Amygdala (tissue), 56 donors: ENCODE measurements around the gene PGAP6.
"Not testable (repeated sequence)": the region's sequence is repeated elsewhere in the genome, so short reads cannot be mapped to it uniquely, and the experiment has no call there.

ENCODE experiments used
- DNase-seq, 56 donors: peaks; one replicate each; lab custom pipeline; 2025; lab: John Stamatoyannopoulos, UW

Gene PGAP6

GRCh38 chr16:381789-382717 lies at the start of gene PGAP6:
Gene PGAP6, minus strand, starts transcription at chr16:381978. Its CDS starts 157 bp downstream, at chr16:381821.
- DNase-seq: peak in 42 of 56 donors; percentile 22 to 82 (median 54)

- DNase-seq: no peak
Measured at GRCh38 chr16:430904-431303, 49.1 kb upstream of the PGAP6 start.

GRCh38 chr16:427250-427649 lies 45.5 kb upstream of the PGAP6 start:
- no peak for DNase-seq

DNA sequence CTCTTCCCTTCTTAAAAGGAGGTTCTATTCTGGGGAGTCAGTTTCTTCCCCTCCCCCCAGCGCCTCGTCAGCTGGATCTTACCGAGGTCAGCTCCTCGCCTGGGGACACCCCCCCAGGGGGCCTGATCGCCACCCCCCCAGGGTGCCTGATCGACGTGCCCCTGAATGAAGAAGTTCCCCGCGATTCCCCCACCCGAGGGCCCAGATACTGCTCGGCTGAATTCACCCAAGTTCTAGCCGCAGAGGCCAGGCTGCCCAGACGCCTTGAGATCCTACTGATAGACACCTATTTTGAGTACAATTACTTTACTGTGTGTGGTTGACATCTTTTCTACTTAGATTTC lies 45.1 kb upstream of the PGAP6 start:
- peak in 9 of 56 donors; percentile 6 to 33 (median 21) for DNase-seq

GRCh38 chr16:426115-426905 lies 44.5 kb upstream of the PGAP6 start:
- DNase-seq: peak in 5 of 56 donors; percentile 14 to 33 (median 17)

DNA sequence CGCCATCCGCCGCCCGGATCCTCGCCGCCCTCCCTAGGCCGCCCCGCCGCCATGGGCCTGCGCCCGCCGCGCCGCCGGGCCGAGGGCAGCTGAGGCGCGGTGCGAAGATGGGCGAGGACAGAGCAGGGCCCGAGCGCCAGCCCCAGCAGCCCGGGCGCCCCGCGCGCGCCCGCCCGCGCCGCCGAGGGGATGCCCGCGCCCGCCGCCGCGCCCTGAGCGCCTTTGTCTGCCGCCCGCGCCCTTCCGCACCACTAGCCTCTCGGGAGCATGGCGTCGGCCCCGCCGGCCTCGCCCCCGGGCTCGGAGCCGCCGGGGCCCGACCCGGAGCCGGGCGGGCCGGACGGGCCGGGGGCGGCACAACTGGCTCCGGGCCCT lies 43.9 kb upstream of the PGAP6 start:
- no peak for DNase-seq

DNA sequence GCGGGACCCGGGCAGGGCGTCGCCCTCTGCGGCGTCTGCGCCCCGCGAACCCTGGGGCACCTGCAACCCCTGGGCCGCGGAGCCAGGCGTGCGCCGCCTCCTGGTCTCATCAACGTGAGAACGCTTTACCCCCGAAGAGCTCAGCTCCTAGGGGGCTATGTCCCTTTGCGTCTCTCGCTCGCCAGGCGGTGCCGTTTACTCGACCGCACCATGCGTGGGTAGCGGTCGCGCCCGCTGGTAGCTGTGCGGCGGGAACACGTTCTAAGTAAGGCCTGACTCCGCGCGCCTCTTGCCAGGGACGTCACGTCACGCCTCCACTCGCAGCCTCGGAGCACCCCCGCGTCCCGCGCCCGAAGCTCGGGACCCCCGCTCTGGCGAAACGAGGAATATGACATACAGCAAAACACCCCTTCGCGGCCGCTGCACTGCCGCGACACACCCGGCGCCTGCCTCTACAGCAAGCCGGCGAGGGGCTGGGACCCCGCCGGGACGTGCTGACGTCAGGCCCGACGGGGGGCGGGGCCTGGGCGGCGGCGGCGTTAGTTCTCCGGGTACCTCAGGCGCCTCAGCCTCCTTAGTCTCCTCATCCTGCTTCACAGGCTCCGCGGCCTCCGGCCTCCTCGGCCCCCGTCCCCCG lies 43.4 kb upstream of the PGAP6 start, which contains the start of gene RAB11FIP3:
TSS of gene RAB11FIP3 (plus strand) at position 568 of the 637 bp plus-strand sequence. CDS start 358 bp downstream, outside the sequence.
- peak in 55 of 56 donors; percentile 21 to 94 (median 78) for DNase-seq

DNA sequence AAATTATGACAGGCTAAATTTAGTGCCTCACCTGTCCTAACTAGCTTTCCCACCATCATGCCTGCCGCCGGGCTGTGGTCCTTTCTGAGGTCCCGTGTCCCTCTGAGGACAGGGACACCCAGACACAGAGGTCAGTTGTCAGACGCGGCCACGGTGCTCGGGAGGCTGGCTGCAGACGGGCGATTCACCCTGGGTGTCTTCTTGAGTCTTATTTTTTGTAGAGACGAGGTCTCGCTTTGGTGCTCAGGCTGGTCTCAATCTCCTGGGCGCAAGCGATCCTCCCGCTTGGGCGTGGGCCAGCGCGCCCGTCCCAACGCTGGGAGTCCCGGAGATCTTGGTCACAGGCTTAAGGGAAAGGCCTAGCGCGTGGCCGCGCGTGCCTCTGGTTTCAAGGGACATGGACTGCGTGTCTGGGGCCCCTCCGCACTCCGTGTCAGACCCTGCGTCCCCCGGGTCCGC lies 42.9 kb upstream of the PGAP6 start:
- peak in 21 of 56 donors; percentile 20 to 74 (median 55) for DNase-seq

GRCh38 chr16:424033-424622 lies 42.4 kb upstream of the PGAP6 start:
- peak in 38 of 56 donors; percentile 6 to 83 (median 46) for DNase-seq

GRCh38 chr16:422179-422578 lies 40.4 kb upstream of the PGAP6 start:
- not testable (repeated sequence) for DNase-seq

- not testable (repeated sequence) for DNase-seq
Measured at GRCh38 chr16:415170-415498, 33.4 kb upstream of the PGAP6 start.

GRCh38 chr16:414395-415169 lies 32.8 kb upstream of the PGAP6 start:
- no peak for DNase-seq

- no peak for DNase-seq
Measured at GRCh38 chr16:411576-412265, 29.9 kb upstream of the PGAP6 start.

DNA sequence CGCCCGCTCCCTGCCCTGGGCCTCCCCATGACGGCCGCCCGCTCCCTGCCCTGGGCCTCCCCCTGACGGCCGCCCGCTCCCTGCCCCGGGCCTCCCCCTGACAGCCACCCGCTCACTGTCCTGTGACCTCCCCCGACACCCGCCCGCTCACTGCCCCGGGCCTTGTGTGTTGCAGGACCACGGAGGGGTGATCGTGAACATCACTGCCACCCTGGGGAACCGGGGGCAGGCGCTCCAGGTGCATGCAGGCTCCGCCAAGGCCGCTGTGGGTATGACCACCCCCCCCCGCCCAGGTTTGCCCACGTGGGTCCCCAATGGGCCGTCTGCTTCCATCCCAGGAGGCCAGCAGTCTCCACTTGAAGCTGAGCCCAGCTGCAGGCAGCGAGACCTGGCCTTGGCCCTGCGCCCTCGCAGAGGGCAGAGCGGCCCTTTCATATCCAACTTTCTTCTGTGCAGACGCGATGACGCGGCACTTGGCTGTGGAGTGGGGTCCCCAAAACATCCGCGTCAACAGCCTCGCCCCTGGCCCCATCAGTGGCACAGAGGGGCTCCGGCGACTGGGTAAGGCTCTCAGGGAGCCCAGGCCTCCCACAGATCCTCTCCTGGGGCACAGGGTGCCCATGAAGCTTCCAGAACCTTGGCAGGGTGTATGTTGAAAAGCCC lies 28.9 kb upstream of the PGAP6 start:
- no peak for DNase-seq

DNA sequence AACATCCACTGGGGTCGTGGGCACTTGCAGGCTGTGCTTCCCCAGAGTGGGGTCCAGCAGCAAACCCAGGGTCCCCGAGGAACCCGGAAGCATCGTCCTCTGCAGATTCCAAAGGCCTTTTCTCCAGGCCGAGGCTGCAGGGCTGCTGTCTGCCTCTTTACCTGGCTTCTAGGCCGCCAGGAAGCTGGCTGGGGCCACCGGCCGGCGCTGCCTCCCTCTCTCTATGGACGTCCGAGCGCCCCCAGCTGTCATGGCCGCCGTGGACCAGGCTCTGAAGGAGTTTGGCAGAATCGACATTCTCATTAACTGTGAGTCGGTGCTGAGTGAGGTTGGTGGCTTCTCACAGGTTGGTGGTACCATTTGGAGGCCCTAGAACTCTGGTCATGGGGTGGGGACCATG lies 25.5 kb upstream of the PGAP6 start:
- no peak for DNase-seq

GRCh38 chr16:405548-406506 lies 24.0 kb upstream of the PGAP6 start:
- DNase-seq: no peak

- no peak for DNase-seq
Measured at GRCh38 chr16:404971-405486, 23.3 kb upstream of the PGAP6 start.
